ENCODE measurements around the gene SNN.

Gene SNN

GRCh38 chr16:11681976-11682654, 13.9 kb downstream of the SNN start:
- FAIRE-seq: no peak

- no peak for FAIRE-seq
Measured at GRCh38 chr16:11682655-11683096, 14.4 kb downstream of the SNN start.

- no peak for FAIRE-seq
Measured at GRCh38 chr16:11683145-11683544, 14.9 kb downstream of the SNN start.

- FAIRE-seq: no peak
Measured at GRCh38 chr16:11684231-11685025, 16.2 kb downstream of the SNN start.

GRCh38 chr16:11685844-11686618, 17.8 kb downstream of the SNN start:
- FAIRE-seq: no peak

GRCh38 chr16:11686713-11687380, 18.6 kb downstream of the SNN start:
- no peak for FAIRE-seq

- no peak for FAIRE-seq
Measured at GRCh38 chr16:11687601-11688519, 19.6 kb downstream of the SNN start.

- FAIRE-seq: no peak
Measured at GRCh38 chr16:11688520-11688886, 20.2 kb downstream of the SNN start.

GRCh38 chr16:11689031-11689840, 21.0 kb downstream of the SNN start:
- no peak for FAIRE-seq

- no peak for FAIRE-seq
Measured at GRCh38 chr16:11691235-11691634, 23.0 kb downstream of the SNN start.

GRCh38 chr16:11691771-11692170, 23.5 kb downstream of the SNN start:
- FAIRE-seq: no peak

GRCh38 chr16:11692171-11692570, 23.9 kb downstream of the SNN start:
- no peak for FAIRE-seq

GRCh38 chr16:11692651-11693050, 24.4 kb downstream of the SNN start:
- FAIRE-seq: no peak

- FAIRE-seq: no peak
Measured at GRCh38 chr16:11696266-11697012, 28.2 kb downstream of the SNN start.

GRCh38 chr16:11697319-11697718, 29.1 kb downstream of the SNN start:
- no peak for FAIRE-seq

GRCh38 chr16:11698271-11698689, 30.0 kb downstream of the SNN start:
- FAIRE-seq: no peak

- no peak for FAIRE-seq
Measured at GRCh38 chr16:11699234-11699894, 31.1 kb downstream of the SNN start.

GRCh38 chr16:11700264-11701029, 32.2 kb downstream of the SNN start:
- FAIRE-seq: no peak

Measured in colon (tissue), 2 donors.